SH-SY5Y (cell line): ENCODE data around the gene OTC.

Source experiments
- GATA2 ChIP-seq: IDR thresholded peaks from 2 replicates; pipeline ENCODE4 v1.6.1; 2011; ENCODE audit warnings: mild to moderate bottlenecking, low read depth, low read length
- GATA3 ChIP-seq: IDR thresholded peaks from 2 replicates; pipeline ENCODE4 v1.6.1; 2011; ENCODE audit warnings: low read depth, mild to moderate bottlenecking, low read length, moderate library complexity

DNA sequence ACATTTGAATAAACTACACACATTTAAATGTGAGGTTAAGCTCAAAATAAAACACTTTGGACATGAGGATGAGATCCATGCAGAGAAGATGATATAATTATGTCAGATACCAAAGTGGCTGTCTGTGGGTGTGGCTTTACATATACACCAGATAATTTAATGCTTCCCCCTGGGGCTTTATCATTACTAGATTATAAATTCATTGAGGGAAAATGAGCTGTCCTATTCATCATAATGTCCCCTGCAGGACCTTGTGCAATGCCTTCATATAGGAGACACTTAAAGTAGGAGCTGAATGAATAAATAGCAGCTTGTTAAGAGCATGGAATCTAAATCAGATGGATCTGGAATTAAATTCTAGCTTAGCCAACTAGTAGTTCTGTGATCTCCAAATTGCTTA is 49.7 kb downstream of the OTC start:
- TF ChIP-seq GATA2 (no peak), GATA3 (no peak)
